HG03280 (cell line): Measurements from ENCODE around the gene SQOR.

Source experiments
- ATAC-seq: cut with Tn5 transposase; IDR thresholded peaks from one replicate; pipeline ENCODE4 v1.9.1; 2021; ENCODE audit warnings: mild to moderate bottlenecking, moderate library complexity; ENCODE audit not compliant: unreplicated experiment

The SQOR gene

DNA sequence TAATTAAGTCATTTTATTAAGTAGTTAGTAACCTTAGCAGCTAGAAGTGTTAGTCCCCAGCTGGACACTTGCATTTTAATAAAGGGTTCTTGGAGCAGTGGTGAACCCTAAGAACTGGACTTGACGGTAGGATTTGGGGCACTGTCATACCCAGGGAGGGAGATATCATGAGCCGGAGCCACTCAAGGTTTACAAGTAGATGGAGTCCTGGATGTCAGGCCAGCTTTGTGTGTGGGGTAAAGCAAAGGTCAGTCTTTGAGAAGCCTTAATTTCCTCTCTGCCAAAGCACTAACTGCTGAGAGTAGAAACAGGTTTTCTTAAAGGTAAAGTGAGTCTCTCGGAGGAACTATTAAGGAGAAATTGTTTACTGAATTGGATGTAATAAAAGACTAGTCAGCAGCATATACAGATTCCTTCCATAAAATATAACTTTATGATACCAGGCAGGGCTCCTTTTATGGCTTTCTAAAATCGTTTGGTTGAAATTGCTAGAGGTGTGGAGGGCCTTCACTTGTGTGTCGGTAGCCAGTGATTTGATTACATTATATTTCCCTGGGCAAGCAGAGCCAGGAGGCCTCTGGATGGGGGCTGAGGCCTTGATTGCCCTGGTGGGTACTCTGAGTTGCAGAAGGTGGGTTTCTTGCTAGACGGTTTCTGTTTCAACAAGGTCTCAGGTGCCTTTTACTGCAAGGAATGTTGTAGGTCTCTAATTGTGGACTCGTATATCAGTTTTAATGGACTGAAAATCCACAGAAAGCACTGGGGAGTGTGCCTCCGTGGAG is 23.1 kb downstream of the SQOR start:
- ATAC-seq, result no peak

DNA sequence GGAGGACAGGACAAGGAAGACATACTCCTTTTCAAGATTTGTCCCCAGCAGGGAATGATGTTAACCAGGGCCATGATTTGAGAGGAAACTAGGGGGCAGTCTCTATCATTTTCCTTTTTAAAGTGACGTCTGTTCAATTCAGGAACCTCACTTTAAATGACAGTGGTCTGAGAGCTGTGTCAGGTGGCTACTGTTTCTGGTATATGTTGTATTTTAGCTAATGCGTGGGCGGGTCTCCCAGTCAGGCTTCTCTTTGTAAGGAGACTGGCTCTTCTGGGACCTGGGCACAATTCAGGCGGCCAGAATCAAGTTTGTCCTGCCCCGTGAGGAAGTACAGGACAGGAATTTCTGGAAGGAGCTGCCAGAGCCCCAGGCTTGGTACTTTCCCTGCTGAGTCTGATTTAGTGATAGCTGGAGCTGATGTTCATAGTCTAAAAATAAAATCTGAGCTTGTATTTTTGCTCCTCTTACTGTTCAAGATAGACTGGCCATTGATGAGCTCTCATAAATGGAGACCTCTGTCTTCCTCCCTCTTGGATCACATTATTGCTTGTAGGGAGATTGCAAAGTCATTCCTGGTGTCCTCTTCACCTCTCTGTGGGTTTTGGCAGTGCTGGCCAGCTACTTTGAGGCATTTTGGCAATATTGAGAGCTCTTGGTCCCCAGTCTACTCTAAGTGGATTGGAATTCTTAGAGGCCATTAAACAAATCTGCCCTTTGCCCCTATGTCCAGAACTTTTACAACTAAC is 25.6 kb downstream of the SQOR start:
- ATAC-seq, result no peak

DNA sequence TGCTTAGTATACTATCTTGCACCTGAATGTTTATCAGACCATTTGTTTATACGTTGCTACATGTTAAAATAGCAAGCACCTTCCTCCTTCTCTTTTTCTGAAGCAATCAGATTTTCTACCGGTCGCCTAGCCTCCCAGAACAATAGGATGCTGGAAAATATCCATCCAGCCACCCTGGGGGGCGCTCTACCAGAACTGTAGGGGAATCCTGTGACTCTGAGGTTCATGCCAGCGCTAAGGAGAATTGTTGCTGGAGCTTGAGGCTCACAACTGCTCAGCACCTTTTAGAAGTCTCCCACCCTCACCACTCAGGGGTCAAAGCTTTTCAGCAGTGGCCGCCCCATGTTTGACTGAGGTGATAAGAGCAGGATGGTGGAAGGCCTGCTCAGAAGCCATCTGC is 27.5 kb downstream of the SQOR start:
- ATAC-seq, result no peak

DNA sequence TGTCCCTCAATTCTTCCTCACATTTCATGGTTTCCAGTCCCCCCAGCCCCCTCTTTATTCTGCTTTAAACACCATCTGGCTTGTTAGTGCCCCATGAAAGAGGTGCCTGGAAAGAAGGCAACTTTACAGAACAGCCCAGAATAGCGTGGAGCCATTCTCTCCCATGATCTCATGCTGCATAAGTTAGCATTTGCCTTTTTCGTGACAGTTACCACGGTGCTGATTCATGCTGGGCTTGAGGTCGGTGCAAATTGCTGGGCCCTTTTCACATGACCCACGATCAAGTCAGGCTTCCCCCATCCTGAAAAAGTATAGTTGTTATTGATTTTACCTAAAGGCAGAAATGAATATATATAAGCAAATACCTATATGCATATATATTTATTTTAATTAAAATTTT is 29.6 kb downstream of the SQOR start:
- ATAC-seq, result no peak

DNA sequence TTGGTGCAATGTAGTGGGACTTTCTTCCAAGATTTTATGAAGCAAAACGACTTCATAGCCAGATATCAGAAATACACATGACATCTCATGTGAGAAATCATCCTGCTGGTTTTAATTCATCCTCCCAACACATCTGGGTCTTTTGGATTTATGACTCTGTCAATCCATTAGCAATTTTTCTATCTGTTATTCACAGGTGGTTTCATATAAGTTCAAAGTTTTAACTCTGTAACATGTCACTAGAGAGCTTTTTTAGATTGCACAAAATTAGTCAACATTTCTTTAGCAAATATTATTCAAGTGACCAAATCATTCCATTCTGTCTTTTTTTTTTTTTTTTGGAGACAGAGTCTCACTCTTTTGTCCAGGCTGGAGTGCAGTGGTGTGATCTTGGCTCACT is 30.4 kb downstream of the SQOR start:
- ATAC-seq, result no peak

DNA sequence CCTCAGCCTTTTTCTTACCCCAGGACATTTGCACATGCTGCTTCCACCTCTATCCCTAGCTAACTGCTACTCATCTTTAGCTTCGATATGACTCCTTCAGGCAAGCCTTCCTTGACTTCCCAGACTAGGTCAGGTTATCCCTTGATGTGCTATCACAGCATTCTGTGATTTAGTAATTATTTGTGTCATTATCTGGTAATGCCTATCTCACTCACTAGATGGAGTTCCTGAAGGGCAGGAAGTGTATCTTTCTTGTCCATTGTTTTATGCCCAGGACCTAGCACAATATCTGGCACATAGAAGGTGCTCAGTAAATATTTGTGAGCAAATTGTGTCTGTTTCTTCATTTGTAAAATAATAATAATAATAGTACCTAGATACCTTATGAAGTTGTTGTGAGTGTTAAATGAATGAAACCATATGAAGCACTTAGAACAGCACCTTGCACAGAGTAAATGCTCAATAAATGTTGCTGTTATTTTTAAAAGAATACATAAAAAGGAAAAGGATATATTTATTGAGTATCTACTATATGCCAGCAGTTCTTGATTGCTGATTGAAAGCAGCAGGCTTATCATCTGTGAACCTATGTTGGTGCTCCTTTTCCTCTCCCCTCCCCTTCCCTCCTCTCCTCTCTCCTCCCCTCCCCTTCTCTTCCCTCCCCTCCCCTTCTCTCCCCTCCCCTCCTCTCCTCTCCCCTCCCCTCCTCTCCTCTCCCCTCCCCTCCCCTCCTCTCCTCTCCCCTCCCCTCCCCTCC is 31.5 kb downstream of the SQOR start:
- ATAC-seq, result no peak

DNA sequence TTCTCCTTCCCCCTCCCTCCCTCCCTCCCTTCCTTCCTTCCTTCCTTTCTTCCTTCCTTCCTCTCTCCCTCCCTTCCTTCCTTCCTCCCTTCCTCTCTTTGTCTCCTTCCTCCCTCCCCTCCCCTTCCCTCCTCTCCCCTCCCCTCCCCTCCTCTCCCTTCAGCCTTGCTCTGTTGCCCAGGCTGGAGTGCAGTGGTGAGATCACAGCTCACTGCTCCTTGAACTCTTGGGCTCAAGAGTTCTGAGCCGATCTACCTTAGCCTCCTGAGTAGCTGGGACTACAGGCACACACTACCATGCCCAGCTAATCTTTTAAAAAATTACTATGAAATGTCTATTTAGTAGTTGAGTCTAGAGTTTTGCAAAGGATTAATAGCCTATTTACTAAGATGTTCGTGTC is 32.2 kb downstream of the SQOR start:
- no peak for ATAC-seq

DNA sequence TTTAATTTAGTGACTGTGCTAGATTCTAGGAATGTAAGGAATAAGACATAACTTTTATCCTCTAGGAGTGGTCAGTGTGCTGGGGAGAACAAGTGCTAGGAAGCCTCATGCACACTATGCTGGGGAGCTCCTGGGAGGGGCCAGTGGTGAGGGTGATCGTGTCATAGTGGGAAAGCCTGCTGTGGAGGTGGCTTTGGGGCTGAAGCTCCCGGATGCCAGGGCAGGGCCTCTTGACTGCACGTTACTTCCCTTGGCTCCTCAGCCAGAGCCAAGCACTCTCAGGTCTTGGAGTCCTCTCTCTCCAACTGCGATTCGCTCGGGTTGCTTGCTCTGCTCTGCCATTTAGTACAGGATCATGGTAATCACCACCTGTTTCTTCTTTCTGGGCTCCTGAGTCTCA is 33.6 kb downstream of the SQOR start:
- ATAC-seq, result no peak

DNA sequence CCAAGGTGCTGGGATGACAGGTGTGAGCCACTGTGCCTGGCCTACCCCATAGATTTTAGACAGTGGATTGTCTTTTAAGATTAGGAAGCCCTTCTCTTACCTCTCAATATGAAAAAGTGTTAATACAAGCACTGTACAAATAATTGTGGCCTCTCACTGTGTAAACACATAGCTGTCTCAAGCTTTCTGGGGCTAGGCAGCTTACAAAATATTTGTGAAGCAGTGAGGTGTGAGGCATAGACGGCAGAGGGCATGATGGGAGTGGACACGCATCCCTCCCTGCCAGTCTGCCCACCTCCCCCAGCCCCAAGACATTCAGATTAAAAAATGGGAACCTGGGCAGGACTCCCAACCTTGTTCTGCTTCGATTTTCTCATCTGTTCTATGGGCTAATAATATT is 34.6 kb downstream of the SQOR start:
- no peak for ATAC-seq

DNA sequence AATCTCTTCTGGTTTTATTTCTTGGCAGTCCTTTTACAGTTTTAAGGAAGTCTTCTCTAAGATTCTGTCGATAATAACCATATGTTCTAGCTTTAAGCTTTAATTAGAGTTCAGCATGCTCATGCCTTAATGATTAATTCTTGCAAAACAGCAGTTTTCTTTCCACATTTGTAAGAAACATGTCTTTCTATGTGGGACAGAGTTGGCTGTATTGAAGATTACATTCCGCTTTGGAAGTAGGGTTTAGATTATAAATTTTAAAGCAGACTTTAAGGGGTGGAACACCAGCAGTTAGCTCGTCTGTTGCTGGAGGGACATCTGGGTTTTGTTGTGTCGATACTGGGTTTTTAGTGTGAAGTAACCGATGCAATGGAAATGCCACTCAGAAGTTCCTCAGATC is 35.3 kb downstream of the SQOR start:
- ATAC-seq, result no peak

DNA sequence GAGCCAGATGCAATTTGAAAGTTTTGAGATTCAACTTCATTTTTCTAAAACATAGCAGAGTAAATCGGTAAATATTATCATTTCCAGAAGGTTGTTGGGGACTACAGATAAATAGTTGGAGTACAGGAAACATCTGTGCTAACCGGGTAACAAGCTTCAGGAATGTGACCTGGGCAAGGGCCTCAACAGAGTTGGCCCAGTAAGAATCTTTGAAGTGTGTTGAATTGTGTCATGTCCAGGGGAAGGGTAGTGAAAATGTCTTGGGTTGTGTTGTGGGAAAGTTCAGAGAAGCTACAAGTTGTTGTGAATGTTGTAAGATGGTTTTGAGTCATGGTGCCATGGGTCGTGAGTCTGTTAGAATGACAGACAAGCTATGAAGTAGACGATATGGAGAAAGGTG is 35.7 kb downstream of the SQOR start:
- no peak for ATAC-seq

DNA sequence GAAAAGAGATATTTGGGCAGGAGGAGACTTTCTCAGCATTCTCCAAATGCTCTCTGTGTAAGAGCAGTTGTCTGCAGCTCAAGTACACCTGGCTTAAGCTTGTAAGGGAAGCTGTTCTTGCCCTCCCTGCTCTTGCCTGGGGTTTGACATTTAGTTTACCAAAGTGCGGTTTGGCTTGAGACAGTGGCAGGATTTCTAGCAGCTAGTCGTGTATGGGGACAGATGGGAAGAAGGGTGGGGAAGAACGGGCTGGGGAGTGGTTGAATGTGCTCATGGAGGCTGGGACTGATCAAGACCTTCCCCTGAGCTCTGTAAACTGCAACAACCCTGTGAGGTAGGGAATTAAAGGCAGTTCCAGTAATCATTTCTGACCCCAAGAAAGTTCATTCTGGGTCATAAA is 39.8 kb downstream of the SQOR start:
- ATAC-seq, result no peak

DNA sequence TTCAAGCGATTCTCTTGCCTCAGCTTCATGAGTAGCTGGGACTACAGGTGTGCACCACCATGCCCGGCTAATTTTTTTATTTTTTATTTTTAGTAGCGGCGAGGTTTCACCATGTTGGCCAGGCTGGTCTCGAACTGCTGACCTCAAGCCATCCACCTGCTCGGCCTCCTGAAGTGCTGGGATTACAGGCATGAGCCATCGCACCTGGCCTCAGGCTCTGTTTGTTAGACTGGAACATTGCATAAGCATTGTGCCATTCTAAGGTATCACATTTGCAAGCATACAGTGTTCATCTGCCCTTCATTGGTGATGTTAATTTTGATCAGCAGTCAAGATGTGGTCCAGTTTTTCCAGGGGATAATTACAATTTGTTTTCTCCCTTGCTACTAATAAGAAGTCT is 43.0 kb downstream of the SQOR start:
- no peak for ATAC-seq

DNA sequence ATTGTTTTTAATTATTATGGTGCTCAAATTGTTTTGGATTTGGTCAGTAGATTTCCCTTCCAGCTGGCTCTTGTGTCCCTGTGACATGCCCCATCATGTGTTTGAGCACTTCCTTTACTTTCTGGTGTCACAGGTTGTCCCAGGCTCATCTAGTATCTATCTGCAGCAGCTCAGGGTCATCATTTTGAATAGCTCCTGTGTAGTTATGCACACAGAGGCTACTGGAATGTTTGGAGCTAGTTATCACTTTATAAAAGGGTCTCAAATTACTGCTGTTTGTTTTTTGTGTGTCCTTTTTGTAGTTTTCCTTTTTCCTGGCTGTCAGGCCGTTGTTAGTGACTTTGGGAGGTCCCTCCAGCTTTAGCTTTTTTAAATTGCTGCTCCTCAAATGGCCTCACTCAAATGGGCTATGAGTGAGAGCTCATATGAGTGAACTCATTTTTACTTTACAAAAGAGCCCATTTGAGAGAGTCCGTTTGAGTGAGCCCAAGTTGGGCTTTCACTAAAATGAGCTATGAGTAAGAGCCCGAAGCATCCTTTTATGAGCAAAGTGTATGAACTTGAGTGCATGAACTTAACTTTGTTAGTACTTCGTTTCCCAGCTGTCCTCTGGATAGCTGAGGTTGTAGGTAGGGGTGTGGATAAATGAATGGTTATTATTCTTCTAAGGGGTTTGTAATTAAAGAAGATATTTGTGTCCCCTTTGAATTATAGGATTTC is 43.8 kb downstream of the SQOR start:
- ATAC-seq, result no peak

DNA sequence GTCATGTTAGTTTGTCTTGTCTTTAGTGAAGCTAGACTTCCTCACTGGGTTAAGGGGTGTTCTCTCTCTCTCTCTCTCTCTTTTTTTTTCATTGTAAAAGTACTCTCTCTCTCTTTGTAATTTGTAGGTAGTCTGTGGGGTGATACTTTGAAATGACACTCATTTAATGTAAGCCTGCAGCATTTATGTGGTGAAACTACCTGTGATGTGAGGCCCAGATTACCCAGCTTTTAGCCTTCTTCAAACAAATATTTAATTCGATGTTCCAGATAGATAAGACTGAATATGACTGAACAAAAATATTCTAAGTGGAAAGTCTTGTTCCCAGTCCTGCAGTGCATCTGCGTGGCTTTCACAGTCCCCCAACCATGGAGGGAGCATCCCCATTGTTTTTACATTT is 49.7 kb downstream of the SQOR start:
- no peak for ATAC-seq

DNA sequence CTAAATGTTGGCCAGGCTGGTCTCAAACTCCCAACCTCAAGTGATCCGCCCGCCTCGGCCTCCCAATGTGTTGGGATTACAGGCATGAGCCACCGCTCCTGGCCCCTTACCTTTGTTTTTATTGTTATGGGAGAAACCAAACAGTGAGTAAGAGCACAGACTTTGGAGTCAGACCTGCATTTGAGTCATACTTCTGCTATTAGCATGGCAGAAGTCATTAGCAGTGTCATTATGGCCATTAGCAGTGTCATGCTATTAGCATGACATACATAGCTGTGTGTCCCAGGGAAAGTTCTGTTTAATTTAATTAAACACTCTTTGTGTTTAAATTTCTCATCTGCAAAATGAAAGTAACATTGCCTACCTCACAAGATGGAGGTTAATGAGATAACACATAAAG is 54.8 kb downstream of the SQOR start:
- ATAC-seq, result no peak

DNA sequence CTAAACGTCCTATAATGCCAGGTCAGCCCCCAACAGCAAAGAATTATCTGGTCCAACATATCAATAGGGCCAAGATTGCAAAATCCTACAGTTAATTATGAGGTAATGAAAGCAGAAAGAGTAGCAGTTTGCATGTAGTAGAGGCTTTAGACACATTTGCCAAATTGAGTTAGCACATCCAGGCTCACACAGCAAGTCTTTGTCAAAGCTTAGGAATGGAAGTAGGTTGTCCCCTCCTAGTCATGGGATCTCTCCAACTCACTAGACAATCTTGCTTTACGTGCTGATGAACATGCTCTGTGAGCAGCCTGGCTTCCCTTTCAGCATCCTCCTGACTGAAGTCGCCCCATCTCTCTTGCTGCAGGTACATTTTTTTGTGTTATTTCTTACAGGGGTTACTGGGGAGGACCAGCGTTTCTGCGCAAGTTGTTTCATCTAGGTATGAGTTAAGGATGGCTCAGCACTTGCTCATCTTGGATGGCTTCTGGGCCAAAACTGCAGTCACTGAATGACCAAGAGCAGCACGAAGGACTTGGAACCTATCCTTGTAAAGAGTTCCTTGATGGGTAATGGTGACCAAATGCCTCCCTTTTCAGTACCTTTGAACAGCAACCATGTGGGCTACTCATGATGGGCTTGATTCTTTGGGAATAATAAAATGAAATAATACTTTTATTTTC is 55.9 kb downstream of the SQOR start:
- no peak for ATAC-seq

DNA sequence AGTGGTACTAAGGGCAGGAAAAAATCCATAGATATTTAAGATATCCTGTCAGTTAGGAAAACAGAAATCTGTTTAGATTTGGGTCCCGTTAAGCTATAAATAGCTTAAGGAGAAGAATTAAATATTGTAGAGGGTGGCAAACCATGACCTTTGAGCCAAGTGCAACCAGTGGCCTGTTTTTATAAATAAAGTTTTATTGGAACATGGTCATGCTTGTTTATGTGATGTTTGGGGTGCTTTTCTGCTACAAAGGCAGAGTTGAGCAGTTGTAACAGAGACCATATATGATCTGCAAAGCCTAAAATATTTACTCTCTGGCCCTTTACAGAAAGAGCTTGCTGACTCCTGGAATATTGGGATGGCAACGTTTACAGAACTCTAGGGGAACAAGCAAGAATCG is 66.3 kb downstream of the SQOR start:
- ATAC-seq, result no peak

DNA sequence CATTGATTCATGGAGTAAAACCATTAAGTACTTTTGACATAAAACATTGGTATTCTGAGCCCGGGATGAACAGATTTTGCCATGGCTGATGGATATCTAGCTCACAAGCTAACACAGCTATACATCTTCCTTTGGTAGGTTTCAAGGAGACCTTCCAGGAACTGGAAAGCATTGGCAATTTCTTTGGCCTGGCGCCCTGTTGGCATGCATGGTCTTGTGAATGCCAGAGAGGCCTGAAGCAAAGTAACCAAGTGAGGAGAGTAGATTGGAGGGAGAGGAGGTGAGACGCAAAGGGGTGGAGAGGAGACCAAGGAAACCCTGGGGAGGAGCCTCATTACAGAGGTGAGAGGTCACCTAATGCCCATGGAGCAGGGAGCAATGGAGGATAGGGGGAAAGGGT is 67.2 kb downstream of the SQOR start:
- no peak for ATAC-seq

DNA sequence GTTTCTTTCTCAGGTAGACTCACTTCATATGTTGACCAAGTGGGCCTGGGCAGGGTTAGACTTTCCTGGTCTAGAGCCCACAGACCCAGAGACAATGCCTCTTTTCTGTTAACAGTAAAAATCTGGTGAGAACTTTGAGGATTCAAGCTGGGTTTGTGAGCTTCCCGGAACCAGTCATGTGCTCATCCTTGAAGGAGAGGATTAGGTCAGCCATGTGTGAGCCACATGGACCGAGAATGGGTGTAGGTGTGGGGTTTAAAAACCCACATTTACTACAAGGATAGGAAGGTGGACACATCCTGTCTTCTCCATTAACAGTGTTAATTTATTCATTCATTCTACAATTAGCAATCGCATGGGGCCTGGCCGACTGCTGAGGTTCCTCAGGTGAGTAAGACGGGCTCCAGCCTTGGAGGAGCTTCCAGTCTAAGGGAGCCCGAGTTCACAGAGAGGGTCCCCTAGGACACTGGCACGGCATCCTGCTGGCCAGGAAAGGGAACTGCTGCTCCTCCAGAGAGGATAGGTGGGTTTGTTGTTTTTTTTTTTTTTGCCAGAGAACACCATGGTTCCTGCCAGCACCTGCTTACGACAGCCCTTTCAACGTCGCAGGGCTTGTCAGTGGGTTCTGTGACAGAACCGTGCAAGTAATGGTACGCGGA is 69.0 kb downstream of the SQOR start:
- no peak for ATAC-seq
